Activated CD4-positive, alpha-beta T cell treated with anti-CD3 and anti-CD28 coated beads, Interleukin-2, amount 10 ng/mL, durations not matched to agents 24 days and 14 days (primary cell): Measurements from ENCODE around the gene LCN1. TPM values are rescaled to one million over a fixed set of nuclear protein-coding genes. Genes with fewer than 3 reads are reported as not detected.
"Not testable (repeated sequence)": the region's sequence is repeated elsewhere in the genome, so short reads cannot be mapped to it uniquely, and the experiment has no call there.

Source experiments
- DNase-seq: peaks from one replicate; pipeline ENCODE4 v3.0.0; 2022
- H3K27ac Mint-ChIP-seq: one replicate; pipeline ENCODE4 v1.8.0; 2022; ENCODE audit warnings: mild to moderate bottlenecking, mixed read lengths
- H3K27me3 Mint-ChIP-seq: one replicate; pipeline ENCODE4 v1.8.0; 2022; ENCODE audit warnings: mixed read lengths
- H3K36me3 Mint-ChIP-seq: one replicate; pipeline ENCODE4 v1.8.0; 2022; ENCODE audit warnings: low read depth, mild to moderate bottlenecking, mixed read lengths
- H3K4me1 Mint-ChIP-seq: one replicate; pipeline ENCODE4 v1.8.0; 2021; ENCODE audit warnings: mixed read lengths
- H3K4me3 Mint-ChIP-seq: one replicate; pipeline ENCODE4 v1.8.0; 2022; ENCODE audit warnings: mild to moderate bottlenecking, moderate library complexity, mixed read lengths
- H3K9me3 Mint-ChIP-seq: one replicate; pipeline ENCODE4 v1.8.0; 2021; ENCODE audit warnings: mixed read lengths
- intact Hi-C: fragments of 100-400 bp; cut with micrococcal nuclease; formaldehyde crosslinking; loops from one replicate; pipeline ENCODE4 v1.15.1; 2023
- total RNA-seq: library from RNA; stranded (reverse); gene quantifications from 2 replicates; pipeline ENCODE4 v1.2.3, GENCODE V29; 2022

LCN1 gene
- total RNA-seq, 1 donor from 2014 or later = not detected

- no peaks in the 10 kb centered on the region for H3K36me3 Mint-ChIP-seq
- intact Hi-C loops = no loop called here
- H3K9me3 Mint-ChIP-seq = no peaks in the 10 kb centered on the region
- no peak for DNase-seq
- peaks cover 4% of the 10 kb centered on the region for H3K27me3 Mint-ChIP-seq
- H3K27ac Mint-ChIP-seq = no peak overlapping the region
- no peaks in the 10 kb centered on the region for H3K4me1 Mint-ChIP-seq
- no peak overlapping the region for H3K4me3 Mint-ChIP-seq
These were observed 26.8 kb downstream of the LCN1 start for GRCh38 chr9:135547756-135548736.

GRCh38 chr9:135549478-135550343 lies 28.5 kb downstream of the LCN1 start:
- DNase-seq, H3K4me1 Mint-ChIP-seq, intact Hi-C loops, H3K36me3 Mint-ChIP-seq, H3K27ac Mint-ChIP-seq, H3K27me3 Mint-ChIP-seq, H3K4me3 Mint-ChIP-seq, H3K9me3 Mint-ChIP-seq: not testable (repeated sequence)

DNA sequence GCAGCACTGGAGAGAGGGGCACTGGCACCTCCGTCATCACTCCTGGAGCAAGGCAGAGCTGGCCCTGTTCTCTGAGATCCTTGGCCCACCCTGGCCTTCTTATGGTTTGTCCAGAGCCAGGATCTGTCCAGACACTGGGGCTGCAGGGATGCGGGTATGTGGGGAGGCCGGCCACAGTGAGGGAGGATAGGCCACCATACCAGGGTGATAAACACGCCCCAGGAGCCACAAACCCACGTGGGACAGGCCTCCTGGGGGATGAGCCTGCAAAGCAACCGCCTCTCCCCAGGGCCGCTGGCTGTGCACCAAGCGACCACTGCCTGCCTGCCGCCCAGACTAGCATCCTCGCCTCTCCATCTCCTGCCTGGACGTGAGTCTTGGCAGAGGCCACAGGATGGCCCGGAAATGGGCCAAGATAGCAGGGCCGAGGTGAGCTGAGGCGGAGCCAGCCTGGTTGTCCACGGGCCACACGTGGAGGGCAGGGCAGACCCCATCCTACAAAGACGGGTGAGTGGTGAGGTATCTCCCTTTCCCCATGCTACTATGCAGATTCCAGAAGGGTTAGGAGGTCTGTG lies 29.2 kb downstream of the LCN1 start:
- no peak overlapping the region for H3K4me3 Mint-ChIP-seq
- intact Hi-C loops = no loop called here
- no peak overlapping the region for H3K27ac Mint-ChIP-seq

DNA sequence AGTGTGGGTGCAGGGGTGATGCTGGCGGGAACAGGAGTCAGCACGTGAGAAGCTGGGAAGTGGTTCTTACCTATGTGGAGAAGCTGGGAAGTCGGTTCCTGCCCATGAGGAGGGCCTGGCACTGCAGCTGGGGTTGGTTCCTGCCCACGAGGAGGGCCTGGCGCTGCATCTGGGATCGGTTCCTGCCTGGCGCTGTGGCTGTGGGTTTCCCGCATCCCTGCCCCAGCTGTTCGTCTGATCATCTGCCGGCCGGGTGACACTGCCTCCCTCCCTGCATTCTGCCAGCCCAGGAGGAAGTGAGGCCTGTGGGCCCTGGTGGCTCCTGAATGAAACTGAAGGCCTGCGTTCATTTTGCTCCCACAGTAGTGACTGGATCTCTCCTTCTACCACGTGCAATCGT lies 29.8 kb downstream of the LCN1 start:
- Mint-ChIP-seq H3K4me1 (no peaks in the 10 kb centered on the region), H3K4me3 (no peak overlapping the region), H3K27me3 (no peaks in the 10 kb centered on the region), H3K9me3 (no peaks in the 10 kb centered on the region), H3K36me3 (no peaks in the 10 kb centered on the region), H3K27ac (no peak overlapping the region)
- intact Hi-C loops = no loop called here
- no peak for DNase-seq

More for the DNA sequence above, 29.2 kb downstream of the LCN1 start:
- DNase-seq = no peak
- Mint-ChIP-seq H3K9me3 (no peaks in the 10 kb centered on the region), H3K36me3 (no peaks in the 10 kb centered on the region), H3K27me3 (no peaks in the 10 kb centered on the region), H3K4me1 (no peaks in the 10 kb centered on the region)

- no peaks in the 10 kb centered on the region for H3K9me3 Mint-ChIP-seq
- H3K27me3 Mint-ChIP-seq = no peaks in the 10 kb centered on the region
- H3K4me3 Mint-ChIP-seq = no peak overlapping the region
- no peak overlapping the region for H3K27ac Mint-ChIP-seq
- H3K4me1 Mint-ChIP-seq = no peaks in the 10 kb centered on the region
- no peak for DNase-seq
- intact Hi-C loops = no loop called here
- no peaks in the 10 kb centered on the region for H3K36me3 Mint-ChIP-seq
These were observed 30.2 kb downstream of the LCN1 start for GRCh38 chr9:135551456-135551855.

DNA sequence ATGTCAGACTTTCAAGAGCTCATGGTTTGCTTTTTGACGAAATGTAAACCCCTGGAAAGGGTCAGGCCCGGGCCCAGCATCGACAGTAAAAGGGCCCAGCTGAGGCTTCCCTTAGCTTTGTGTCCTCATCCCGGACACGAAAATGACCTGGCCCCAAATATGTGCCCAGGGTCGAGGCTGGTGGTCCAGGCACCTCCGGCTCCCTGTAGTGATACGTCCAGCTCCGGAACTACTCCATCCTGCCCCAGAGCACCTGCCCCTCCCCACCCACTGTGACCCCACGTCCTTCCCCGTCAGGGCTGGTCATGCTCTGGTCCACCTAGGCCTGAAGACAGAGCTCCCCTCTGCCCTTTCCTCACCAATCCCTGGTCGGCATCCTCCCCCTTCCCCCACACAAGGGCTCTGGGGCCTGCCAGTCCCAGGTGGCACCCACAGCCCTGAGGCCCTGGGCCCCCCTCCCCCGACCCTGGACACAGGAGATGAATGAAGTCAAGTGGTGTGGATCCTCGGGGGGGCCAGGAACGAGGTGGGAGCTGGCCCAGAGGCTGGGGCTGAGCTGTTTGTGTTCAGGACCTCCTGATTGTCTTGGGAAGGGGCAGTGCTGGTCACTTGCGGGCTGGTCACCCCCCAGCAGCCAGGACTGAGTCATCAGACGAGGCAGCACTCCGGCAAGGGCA lies 30.9 kb downstream of the LCN1 start:
- no peak overlapping the region for H3K4me3 Mint-ChIP-seq
- no peaks in the 10 kb centered on the region for H3K27me3 Mint-ChIP-seq
- intact Hi-C loops = no loop called here
- H3K9me3 Mint-ChIP-seq = no peaks in the 10 kb centered on the region
- DNase-seq = no peak
- no peak overlapping the region for H3K27ac Mint-ChIP-seq
- H3K4me1 Mint-ChIP-seq = no peaks in the 10 kb centered on the region
- H3K36me3 Mint-ChIP-seq = no peaks in the 10 kb centered on the region

- Mint-ChIP-seq H3K27me3 (no peaks in the 10 kb centered on the region), H3K9me3 (no peaks in the 10 kb centered on the region), H3K27ac (no peak overlapping the region), H3K4me3 (no peak overlapping the region), H3K4me1 (no peaks in the 10 kb centered on the region), H3K36me3 (no peaks in the 10 kb centered on the region)
- no peak for DNase-seq
- intact Hi-C loops = no loop called here
These were observed 31.5 kb downstream of the LCN1 start for GRCh38 chr9:135552698-135553171.

DNA sequence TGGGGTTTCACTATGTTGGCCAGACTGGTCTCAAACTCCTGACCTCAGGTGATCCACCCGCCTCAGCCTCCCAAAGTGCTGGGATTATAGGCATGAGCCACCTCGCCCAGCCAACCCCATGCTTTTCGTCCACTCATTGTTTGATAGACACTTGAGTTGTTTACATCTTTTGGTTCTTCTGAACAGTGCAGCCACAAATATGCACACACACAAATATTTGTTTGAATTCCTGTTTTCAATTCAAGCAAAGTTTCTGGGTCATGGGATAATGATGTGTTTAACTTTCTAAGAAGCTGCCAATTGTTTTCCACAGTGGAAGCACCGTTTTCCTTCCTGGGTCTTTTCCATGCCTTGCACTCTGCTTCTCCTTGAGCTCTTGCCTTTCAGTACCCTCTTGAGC lies 33.5 kb downstream of the LCN1 start:
- Mint-ChIP-seq H3K27me3 (no peaks in the 10 kb centered on the region), H3K4me1 (no peaks in the 10 kb centered on the region), H3K9me3 (no peaks in the 10 kb centered on the region), H3K4me3 (no peak overlapping the region), H3K27ac (no peak overlapping the region), H3K36me3 (no peaks in the 10 kb centered on the region)
- DNase-seq = no peak
- intact Hi-C loops = no loop called here

GRCh38 chr9:135555203-135555602 lies 34.0 kb downstream of the LCN1 start:
- H3K27me3 Mint-ChIP-seq = no peaks in the 10 kb centered on the region
- no peak for DNase-seq
- intact Hi-C loops = no loop called here

DNA sequence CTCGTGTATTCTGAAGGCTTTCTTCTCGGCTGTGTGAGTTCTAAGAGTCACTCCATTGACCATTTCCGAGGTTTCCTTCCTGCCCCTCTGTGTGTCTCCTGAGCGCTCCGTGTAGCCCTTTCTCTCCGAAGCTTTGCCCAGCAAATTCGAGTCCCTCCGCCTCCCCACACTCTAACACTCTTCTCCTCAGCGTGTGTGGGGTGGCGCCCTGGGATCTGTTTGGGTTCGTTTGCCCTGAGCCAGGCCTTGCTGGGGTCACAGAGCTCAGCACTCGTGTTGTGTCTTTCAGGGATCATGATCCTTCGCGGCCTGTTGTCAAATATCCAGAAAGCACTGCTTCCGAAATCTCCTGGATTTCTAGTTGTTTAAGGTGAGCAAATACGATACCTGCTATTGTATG lies 34.7 kb downstream of the LCN1 start:
- DNase-seq = no peak
- no peak overlapping the region for H3K4me3 Mint-ChIP-seq
- no peaks in the 10 kb centered on the region for H3K9me3 Mint-ChIP-seq
- no peaks in the 10 kb centered on the region for H3K36me3 Mint-ChIP-seq
- no peak overlapping the region for H3K27ac Mint-ChIP-seq
- no peaks in the 10 kb centered on the region for H3K4me1 Mint-ChIP-seq
- H3K27me3 Mint-ChIP-seq = no peaks in the 10 kb centered on the region
- intact Hi-C loops = no loop called here

More at GRCh38 chr9:135555203-135555602, 34.0 kb downstream of the LCN1 start:
- Mint-ChIP-seq H3K4me3 (no peak overlapping the region), H3K36me3 (no peaks in the 10 kb centered on the region), H3K4me1 (no peaks in the 10 kb centered on the region), H3K27ac (no peak overlapping the region), H3K9me3 (no peaks in the 10 kb centered on the region)

GRCh38 chr9:135559606-135560005 lies 38.4 kb downstream of the LCN1 start:
- intact Hi-C loops = no loop called here
- no peaks in the 10 kb centered on the region for H3K4me1 Mint-ChIP-seq

DNA sequence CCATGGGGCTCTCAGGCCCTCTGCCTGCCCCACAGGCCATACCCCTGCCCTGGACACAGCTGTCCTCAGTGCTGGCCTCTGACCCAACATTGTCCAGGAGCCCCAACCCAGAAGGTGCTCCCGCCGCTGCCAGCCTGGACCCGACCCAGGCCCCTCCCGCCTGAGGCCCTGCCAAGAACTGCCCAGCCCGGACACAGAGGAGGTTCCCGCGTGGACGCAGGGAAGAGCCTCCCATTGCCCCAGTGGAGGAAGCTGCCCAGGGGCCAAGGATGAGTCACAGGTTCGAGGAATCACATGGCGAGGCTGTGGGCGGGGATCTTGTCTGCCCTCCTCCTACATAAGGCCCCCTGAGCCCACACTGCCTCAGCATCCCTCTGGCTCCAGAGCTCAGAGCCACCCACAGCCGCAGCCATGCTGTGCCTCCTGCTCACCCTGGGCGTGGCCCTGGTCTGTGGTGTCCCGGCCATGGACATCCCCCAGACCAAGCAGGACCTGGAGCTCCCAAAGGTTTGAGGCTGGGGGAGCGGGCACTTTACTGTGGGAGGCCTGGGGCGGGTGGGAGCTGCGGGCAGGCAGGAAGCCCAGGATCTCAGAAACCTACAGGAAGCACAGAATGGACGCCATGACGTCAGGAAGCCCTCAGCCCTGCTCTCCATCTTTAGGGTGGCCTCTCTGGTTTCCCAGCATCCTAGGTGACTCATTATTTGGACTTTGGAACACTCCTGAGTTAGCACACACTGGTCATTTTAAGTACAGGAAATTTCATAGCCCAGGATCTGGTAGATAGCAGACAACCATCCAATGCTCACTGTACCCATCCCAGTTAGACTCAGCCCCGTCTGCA lies 40.4 kb downstream of the LCN1 start, which contains the start of gene PAEP:
Gene PAEP, plus strand, starts transcription at position 366 of the 844 bp plus-strand sequence.
- DNase-seq = no peak
- H3K4me3 Mint-ChIP-seq = no peak within 1 kb of the TSS
- H3K27ac Mint-ChIP-seq = no peak within 1 kb of the TSS
- no peaks in the 10 kb centered on the region for H3K27me3 Mint-ChIP-seq
- no peaks in the 10 kb centered on the region for H3K9me3 Mint-ChIP-seq
- intact Hi-C loops = no loop called here
- H3K36me3 Mint-ChIP-seq = no peaks in the 10 kb centered on the region
- H3K4me1 Mint-ChIP-seq = no peaks in the 10 kb centered on the region

More at GRCh38 chr9:135559606-135560005, 38.4 kb downstream of the LCN1 start:
- Mint-ChIP-seq H3K4me3 (no peak overlapping the region), H3K27ac (no peak overlapping the region), H3K36me3 (no peaks in the 10 kb centered on the region), H3K9me3 (no peaks in the 10 kb centered on the region), H3K27me3 (no peaks in the 10 kb centered on the region)
- no peak for DNase-seq
